Effector memory CD8-positive, alpha-beta T cell (primary cell): ENCODE data around the gene PALLD.
"Not testable (repeated sequence)": the region's sequence is repeated elsewhere in the genome, so short reads cannot be mapped to it uniquely, and the experiment has no call there.

Experiments
- ATAC-seq: fragments of 150-1000 bp; cut with Tn5 transposase; replicated peaks from 2 replicates; pipeline ENCODE4 v1.10.0; 2021; ENCODE audit warnings: mild to moderate bottlenecking, moderate library complexity
- DNase-seq, 3 experiments: peaks; one replicate each; pipeline ENCODE4 v3.0.0; 2021
- H3K27ac Mint-ChIP-seq, 2 donors: one replicate each; pipeline ENCODE4 v1.8.0; 2022; ENCODE audit warnings: mild to moderate bottlenecking in 2 of 2, mixed read lengths in 2 of 2, moderate library complexity in 2 of 2
- H3K27me3 Mint-ChIP-seq, 2 donors: one replicate each; pipeline ENCODE4 v1.8.0; 2022; ENCODE audit warnings: mixed read lengths in 2 of 2
- H3K36me3 Mint-ChIP-seq: one replicate; pipeline ENCODE4 v1.8.0; 2022; ENCODE audit warnings: mild to moderate bottlenecking, moderate library complexity, mixed read lengths; ENCODE audit not compliant: insufficient read depth
- H3K4me1 Mint-ChIP-seq, 2 donors: one replicate each; pipeline ENCODE4 v1.8.0; 2022; ENCODE audit warnings: low read depth in 2 of 2, mixed read lengths in 2 of 2
- H3K4me3 Mint-ChIP-seq, 2 donors: one replicate each; pipeline ENCODE4 v1.8.0; 2022; ENCODE audit warnings: mild to moderate bottlenecking in 2 of 2, mixed read lengths in 2 of 2, moderate library complexity in 2 of 2
- H3K9me3 Mint-ChIP-seq, 2 donors: one replicate each; pipeline ENCODE4 v1.8.0; 2022; ENCODE audit warnings: mixed read lengths in 2 of 2

The PALLD gene

DNA sequence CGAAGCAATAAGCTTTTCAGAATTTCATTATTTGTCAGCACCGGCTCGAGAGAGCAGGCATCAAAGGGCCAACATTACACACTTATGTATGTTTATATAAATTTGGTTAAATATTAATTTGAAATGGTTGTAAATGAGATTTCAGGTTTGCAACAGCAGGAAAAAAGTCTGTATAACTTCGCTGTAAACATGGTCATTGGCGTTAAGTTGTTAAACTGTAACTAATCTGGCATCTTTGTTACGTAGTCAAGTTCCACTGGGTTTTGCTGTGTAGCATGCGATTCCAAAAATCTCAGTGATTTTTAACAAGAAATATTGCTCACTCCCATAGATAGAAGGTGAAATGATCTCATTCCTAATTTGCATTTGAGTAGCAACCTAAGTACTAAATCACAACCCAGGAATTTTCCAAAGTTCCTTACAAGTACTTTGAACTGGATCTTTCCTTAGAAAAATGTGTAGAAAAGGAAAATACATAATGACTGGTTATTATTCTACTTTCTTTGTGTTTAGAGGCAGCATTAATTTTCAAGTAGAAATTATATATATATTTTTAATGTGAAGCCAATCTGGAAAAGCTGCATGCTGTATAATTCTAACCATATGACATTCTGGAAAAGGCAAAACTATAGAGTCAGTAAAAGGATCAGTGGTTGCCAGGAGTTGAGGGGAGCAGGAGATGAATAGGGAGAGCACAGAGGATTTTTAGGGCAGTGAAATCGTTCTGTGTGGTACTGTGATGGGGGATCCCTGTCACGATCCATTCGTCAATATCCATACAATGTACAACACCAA is 291.1 kb downstream of the PALLD start:
- Mint-ChIP-seq H3K9me3 (no peaks in the 10 kb centered on the region), H3K27me3 (peaks cover 0 to 8% of the 10 kb centered on the region in 2 donors), H3K27ac (no peak overlapping the region), H3K4me1 (no peaks in the 10 kb centered on the region), H3K36me3 (no peaks in the 10 kb centered on the region), H3K4me3 (no peak overlapping the region)
- DNase-seq (no peak), ATAC-seq (no peak)

DNA sequence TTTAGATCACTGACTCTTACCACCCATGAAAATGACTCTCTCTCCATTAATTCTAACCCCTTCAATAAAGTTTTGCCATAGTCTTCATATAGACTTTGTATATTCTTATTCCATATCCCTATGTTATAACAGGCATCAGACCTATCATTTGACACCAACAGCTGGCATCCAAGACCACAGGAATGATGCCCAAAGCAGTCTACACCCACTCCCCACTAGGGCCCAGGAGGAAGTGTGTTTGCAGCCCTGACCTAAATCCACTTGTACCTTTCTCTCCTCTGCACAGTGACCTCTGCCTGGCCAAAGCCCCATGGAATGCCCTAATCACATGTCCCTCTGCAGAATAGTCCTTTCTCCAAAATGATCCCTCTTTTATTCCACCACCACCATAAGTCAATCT is 294.0 kb downstream of the PALLD start:
- no peak overlapping the region for H3K4me3 Mint-ChIP-seq
- DNase-seq, result no peak
- no peak for ATAC-seq
- H3K4me1 Mint-ChIP-seq, result no peaks in the 10 kb centered on the region
- H3K9me3 Mint-ChIP-seq, result no peaks in the 10 kb centered on the region
- H3K36me3 Mint-ChIP-seq, result no peaks in the 10 kb centered on the region
- H3K27me3 Mint-ChIP-seq, result peaks cover 0 to 16% of the 10 kb centered on the region in 2 donors
- H3K27ac Mint-ChIP-seq, result no peak overlapping the region

DNA sequence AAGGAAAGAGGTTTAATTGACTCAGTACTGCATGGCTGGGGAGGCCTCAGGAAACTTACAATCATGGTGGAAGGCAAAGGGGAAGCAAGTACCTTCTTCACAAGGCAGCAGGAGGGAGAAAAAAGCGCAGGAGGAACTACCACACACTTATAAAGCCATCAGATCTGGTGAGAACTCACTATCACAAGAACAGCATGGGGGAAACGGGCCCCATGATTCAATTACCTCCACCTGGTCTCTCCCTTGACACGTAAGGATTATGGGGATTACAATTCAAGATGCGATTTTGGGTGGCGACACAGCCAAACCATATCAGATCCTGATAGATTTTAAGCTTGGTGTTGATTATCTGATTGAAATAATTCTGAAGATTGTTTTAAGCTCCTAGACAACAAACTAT is 294.5 kb downstream of the PALLD start:
- peaks cover 0 to 16% of the 10 kb centered on the region in 2 donors for H3K27me3 Mint-ChIP-seq
- no peaks in the 10 kb centered on the region for H3K9me3 Mint-ChIP-seq
- H3K4me1 Mint-ChIP-seq, result no peaks in the 10 kb centered on the region
- ATAC-seq (no peak), DNase-seq (no peak)
- no peaks in the 10 kb centered on the region for H3K36me3 Mint-ChIP-seq
- no peak overlapping the region for H3K4me3 Mint-ChIP-seq
- no peak overlapping the region for H3K27ac Mint-ChIP-seq

DNA sequence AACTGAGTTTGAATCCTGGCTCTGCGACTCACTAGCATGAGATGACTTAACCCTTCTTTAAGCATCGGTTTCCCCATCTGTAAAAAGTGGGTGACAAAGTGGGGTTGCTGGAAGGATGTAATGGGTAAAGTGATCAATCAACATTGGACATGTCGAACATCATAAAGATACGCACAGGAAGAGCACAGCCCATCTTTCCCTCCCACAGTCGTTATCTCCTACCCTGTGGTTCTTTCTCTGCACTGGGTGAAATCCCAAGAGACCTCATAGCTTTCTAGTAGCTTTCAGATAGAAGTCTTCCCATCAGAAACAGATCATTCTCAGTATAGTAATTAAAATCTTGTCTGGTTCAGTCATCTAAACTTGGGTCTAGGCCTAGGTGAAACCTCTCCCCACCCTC is 296.7 kb downstream of the PALLD start:
- no peak overlapping the region for H3K4me3 Mint-ChIP-seq
- no peaks in the 10 kb centered on the region for H3K9me3 Mint-ChIP-seq
- H3K27me3 Mint-ChIP-seq, result peaks cover 0 to 16% of the 10 kb centered on the region in 2 donors
- ATAC-seq (no peak), DNase-seq (no peak)
- peaks cover 0 to 3% of the 10 kb centered on the region in 2 donors for H3K4me1 Mint-ChIP-seq
- H3K27ac Mint-ChIP-seq, result no peak overlapping the region
- no peaks in the 10 kb centered on the region for H3K36me3 Mint-ChIP-seq

DNA sequence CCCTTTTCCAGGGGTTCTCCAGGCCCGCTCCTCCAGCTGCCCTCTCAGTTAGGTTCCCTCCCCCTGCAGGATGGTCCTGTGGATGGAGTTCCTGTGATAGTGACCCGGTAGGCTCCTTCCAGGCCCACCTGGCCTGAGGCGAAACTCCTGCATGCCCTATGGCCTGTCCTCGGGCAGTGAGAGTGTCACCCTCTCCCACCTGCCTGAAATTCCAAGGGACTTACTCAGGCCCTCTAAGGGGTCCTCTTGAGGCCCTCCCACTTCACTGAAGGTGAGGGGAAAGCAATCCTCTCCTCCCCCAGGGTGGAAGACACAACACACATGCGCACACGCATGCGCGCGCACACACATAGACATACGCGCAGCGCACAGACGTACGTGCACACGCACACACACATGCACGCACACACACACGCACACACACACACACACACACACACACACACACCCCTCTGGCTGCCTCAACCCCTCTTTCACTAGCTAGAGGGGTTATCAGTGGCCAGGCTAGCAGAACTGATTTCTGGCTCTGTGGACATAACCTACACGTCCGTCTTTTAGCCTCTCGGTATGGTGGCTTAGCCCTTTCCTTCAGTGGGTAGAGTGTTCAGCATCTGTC is 297.3 kb downstream of the PALLD start:
- no peak overlapping the region for H3K27ac Mint-ChIP-seq
- H3K4me1 Mint-ChIP-seq, result peaks cover 0 to 3% of the 10 kb centered on the region in 2 donors
- no peak for DNase-seq
- ATAC-seq, result no peak
- H3K4me3 Mint-ChIP-seq, result no peak overlapping the region
- peaks cover 0 to 16% of the 10 kb centered on the region in 2 donors for H3K27me3 Mint-ChIP-seq
- H3K36me3 Mint-ChIP-seq, result no peaks in the 10 kb centered on the region
- no peaks in the 10 kb centered on the region for H3K9me3 Mint-ChIP-seq

DNA sequence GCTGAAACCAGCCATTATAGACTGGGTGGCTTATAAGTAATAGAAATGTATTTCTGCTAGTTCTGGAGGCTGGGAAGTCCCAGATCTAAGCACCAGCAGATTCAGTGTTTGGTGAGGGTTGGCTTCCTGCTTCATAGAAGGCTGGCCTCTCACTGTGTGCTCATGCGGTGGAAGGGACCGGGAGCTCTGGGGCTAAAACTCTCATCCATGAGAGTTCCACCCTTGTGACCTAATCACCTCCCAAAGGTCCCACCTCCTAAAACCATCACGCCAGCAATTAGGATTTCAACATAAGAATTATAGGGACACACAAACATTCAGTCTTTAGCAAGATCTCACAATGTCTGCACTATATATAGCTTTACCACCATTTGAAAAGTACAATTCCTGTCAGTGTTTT is 298.0 kb downstream of the PALLD start:
- no peak overlapping the region for H3K4me3 Mint-ChIP-seq
- no peaks in the 10 kb centered on the region for H3K9me3 Mint-ChIP-seq
- ATAC-seq (no peak), DNase-seq (no peak)
- peaks cover 0 to 16% of the 10 kb centered on the region in 2 donors for H3K27me3 Mint-ChIP-seq
- peaks cover 0 to 3% of the 10 kb centered on the region in 2 donors for H3K4me1 Mint-ChIP-seq
- no peak overlapping the region for H3K27ac Mint-ChIP-seq
- no peaks in the 10 kb centered on the region for H3K36me3 Mint-ChIP-seq

DNA sequence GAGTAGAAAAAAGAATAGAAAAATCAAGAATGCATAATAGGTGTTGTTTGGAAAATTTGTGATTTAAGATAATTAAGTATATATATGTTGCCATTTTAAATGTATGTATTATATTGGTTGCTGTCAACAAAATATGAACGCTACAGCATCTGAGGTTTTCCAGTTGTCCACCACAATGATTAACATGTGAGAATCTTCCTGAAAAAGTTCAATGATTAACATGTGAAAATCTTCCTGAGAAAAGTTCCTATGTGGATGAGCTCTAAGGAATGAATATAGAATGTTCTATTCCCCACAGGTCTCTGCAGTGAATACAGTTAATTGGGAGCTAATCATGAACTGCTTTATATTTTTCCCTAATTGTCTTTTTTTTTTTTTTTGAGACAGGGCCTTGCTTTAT is 298.5 kb downstream of the PALLD start:
- DNase-seq (no peak), ATAC-seq (no peak)
- H3K9me3 Mint-ChIP-seq, result no peaks in the 10 kb centered on the region
- H3K36me3 Mint-ChIP-seq, result no peaks in the 10 kb centered on the region
- H3K27ac Mint-ChIP-seq, result no peak overlapping the region
- H3K4me1 Mint-ChIP-seq, result peaks cover 0 to 3% of the 10 kb centered on the region in 2 donors
- no peak overlapping the region for H3K4me3 Mint-ChIP-seq
- peaks cover 0 to 16% of the 10 kb centered on the region in 2 donors for H3K27me3 Mint-ChIP-seq

DNA sequence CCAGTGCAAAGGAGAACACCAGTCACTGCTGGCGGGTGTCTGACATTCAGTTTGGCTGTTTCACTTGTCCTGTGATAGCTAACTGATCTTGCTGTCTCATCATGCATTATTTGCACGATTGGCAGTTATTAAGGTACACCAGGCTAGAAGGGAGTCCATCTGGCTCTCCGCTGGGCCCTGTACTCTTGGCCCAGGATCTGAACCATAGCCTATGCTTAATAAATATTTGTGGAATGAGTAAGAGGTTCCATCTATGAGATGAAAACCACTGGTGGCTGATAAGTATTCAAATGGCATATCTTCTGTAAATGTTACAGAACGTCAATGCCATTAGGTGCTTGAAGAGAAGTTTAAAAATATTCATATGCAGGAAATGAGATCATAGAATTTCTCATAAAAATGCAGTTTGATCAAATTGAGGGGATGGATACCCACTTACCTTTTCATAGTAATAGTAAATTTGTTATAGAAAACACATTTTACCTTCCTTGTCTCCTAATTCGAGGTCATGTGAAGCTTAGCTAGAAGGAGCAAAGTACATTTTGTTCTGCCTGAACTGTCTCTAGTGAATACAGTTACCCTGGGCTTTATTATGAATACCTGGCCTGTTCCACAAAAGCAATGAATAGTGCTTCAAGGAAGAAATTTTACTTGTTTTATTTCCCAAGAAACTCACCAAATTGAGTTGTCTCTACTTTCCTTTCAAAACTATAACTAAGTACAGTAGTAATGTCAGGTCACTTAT is 299.7 kb downstream of the PALLD start:
- Mint-ChIP-seq H3K27ac (no peak overlapping the region), H3K9me3 (no peaks in the 10 kb centered on the region), H3K27me3 (peaks cover 1 to 17% of the 10 kb centered on the region in 2 donors), H3K36me3 (no peaks in the 10 kb centered on the region), H3K4me1 (peaks cover 0 to 3% of the 10 kb centered on the region in 2 donors), H3K4me3 (no peak overlapping the region)
- ATAC-seq, result no peak
- DNase-seq, result no peak

DNA sequence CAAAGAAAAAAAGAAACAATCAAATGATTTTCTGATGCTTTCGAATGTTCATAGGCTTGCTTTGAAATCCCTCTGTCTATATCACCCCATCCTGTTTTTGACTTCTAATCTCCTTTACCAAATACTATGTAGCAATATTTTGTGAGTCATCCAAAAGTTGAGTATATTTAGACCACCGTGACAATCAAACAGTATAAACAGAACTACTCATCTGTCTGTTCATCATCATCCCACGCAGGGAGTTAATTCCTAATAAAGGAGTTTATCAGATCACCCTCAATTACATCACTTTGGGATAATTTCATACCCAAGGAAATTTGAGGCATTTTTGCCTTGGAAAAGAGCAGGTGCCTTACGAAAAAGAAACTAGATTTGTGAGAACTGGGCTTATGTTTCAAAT is 300.3 kb downstream of the PALLD start:
- ATAC-seq, result no peak
- no peaks in the 10 kb centered on the region for H3K36me3 Mint-ChIP-seq
- H3K27ac Mint-ChIP-seq, result no peak overlapping the region
- DNase-seq, result no peak
- H3K9me3 Mint-ChIP-seq, result no peaks in the 10 kb centered on the region
- H3K4me1 Mint-ChIP-seq, result peaks cover 0 to 3% of the 10 kb centered on the region in 2 donors
- H3K4me3 Mint-ChIP-seq, result no peak overlapping the region
- H3K27me3 Mint-ChIP-seq, result peaks cover 8 to 23% of the 10 kb centered on the region in 2 donors

DNA sequence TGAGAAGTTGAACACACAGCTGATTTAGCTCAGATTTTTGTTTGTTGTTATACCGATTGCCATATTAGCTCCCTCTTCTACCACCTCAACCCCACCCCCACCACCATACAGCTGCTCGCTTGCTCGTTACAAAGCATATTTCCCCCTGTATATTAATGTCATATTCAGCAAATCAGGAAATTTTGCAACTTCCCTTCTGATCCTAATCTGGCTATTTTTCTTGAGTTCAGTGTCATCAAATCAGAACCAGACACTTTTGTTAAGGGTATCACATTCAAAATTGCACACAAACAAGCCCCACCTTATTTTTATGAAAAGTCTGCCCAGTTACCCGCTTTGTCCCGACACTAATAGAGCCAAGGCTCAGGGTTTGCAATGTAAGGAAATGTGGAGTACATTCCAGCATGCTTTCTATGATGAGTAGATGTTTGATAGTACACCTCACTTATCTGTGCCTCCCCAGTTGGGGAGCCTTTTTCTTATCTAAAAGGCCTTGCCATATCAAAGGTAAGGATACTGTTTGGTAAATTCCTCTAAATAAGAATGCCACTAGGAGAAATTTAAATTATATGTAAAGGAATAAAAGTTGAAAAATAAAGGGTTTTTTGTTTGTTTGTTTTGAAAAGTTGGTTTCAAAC is 301.0 kb downstream of the PALLD start:
- Mint-ChIP-seq H3K4me3 (no peak overlapping the region), H3K27me3 (peaks cover 10 to 30% of the 10 kb centered on the region in 2 donors), H3K9me3 (no peaks in the 10 kb centered on the region)

DNA sequence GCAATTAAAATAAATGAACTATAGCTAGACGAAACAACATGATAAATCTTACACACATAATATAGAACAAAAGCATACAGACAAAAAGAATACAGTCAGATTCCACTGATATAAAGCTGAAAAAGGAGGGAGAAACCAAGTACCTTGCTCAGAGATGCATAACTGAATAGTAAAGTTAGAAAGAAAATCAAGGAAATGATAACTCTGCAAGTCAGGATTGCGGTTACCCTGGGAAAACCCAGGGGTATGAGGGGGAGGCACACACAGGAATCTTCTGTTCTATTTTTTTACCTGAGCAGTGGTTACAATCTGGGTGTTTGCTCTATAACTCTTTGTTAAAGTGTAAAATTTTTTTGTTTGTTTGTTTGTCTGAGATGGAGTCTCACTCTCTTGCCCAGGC is 304.1 kb downstream of the PALLD start:
- Mint-ChIP-seq H3K27ac (no peak overlapping the region), H3K4me1 (peaks cover 2 to 7% of the 10 kb centered on the region in 2 donors), H3K4me3 (no peak overlapping the region), H3K9me3 (no peaks in the 10 kb centered on the region), H3K27me3 (peaks cover 10 to 20% of the 10 kb centered on the region in 2 donors), H3K36me3 (no peaks in the 10 kb centered on the region)
- no peak for ATAC-seq
- DNase-seq, result no peak

More for the DNA sequence above, 301.0 kb downstream of the PALLD start:
- no peaks in the 10 kb centered on the region for H3K36me3 Mint-ChIP-seq
- DNase-seq (no peak), ATAC-seq (no peak)
- H3K4me1 Mint-ChIP-seq, result peaks cover 0 to 3% of the 10 kb centered on the region in 2 donors
- H3K27ac Mint-ChIP-seq, result no peak overlapping the region

DNA sequence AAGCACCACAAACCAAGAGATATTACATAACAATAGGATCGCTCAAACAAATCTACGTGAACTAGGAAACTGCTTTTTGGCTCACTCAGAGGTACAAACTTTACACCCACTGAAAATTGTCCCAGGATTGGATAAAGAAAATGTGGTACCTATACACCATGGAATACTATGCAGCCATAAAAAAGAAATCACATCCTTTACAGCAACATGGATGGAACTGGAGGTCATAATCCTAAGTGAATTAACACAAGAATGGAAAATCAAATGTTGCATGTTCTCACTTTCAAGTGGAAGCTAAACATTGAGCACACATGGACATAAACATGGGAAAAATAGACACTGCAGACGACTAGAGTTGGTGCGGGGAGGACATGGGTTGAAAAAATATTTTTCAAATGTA is 305.4 kb downstream of the PALLD start:
- Mint-ChIP-seq H3K27me3 (peaks cover 10 to 30% of the 10 kb centered on the region in 2 donors), H3K4me3 (no peak overlapping the region), H3K27ac (no peak overlapping the region), H3K4me1 (peaks cover 2 to 7% of the 10 kb centered on the region in 2 donors), H3K36me3 (no peaks in the 10 kb centered on the region), H3K9me3 (no peaks in the 10 kb centered on the region)
- DNase-seq, result no peak
- no peak for ATAC-seq

DNA sequence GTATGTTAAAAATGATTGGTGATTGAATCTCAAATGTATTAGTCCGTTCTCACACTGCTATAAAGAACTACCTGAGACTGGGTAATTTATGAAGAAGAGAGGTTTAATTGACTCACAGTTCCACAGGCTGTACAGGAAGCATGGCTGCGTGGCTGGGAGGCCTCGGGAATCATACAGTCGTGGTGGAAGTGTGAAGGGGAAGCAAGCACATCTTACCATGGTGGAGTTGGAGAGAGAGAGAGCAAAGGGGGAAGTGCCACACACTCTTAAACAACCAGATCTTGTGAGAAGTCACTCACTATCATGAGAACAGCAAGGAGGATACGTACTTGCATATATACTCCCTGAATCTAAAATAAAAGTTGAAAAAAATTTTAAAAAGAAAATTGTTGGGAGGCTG is 306.2 kb downstream of the PALLD start:
- not testable (repeated sequence) for H3K4me1 Mint-ChIP-seq, H3K36me3 Mint-ChIP-seq, DNase-seq, H3K4me3 Mint-ChIP-seq, H3K27ac Mint-ChIP-seq, ATAC-seq, H3K9me3 Mint-ChIP-seq
- H3K27me3 Mint-ChIP-seq, result peaks cover 10 to 31% of the 10 kb centered on the region in 2 donors
